DMS53 (cell line): ENCODE results near the gene ACADVL.

Experiments
- DNase-seq: peaks from one replicate; lab custom pipeline; 2025; lab: John Stamatoyannopoulos, UW

ACADVL gene

DNA sequence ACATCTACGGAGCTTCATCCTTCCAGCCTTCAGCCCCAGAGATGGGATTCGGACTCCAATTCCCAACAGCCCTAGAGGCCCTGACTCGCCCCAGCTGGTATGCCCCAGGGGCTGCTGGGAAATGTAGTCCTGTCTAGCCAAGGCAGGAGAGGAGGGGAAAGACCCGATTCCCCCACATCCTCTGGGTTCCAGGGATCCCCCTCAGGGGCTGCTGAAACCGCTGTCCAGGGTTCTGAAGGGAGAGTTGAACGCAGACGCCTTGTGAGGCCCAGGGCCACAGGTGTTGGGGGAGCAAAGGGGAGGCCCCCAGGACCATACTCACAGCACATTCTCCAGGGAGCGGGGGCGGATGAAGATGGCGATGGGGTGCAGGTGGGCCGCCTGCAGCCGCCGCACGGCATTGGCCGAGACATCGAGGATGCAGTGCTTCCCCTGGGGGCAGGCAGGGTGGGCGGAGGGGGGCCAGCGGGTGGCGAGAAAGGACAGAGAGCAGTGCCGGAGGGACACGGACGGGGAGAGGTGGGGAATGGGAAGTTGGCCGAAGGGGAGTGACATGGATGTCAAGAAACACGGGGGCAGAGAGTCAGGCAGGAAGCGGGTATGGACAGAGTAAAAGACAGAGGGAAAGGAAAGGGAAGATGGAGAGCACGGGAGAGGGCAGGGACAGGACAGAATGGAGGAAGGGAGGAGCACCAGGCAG, 28.0 kb upstream of the ACADVL start:
- peak; percentile 77 for DNase-seq

DNA sequence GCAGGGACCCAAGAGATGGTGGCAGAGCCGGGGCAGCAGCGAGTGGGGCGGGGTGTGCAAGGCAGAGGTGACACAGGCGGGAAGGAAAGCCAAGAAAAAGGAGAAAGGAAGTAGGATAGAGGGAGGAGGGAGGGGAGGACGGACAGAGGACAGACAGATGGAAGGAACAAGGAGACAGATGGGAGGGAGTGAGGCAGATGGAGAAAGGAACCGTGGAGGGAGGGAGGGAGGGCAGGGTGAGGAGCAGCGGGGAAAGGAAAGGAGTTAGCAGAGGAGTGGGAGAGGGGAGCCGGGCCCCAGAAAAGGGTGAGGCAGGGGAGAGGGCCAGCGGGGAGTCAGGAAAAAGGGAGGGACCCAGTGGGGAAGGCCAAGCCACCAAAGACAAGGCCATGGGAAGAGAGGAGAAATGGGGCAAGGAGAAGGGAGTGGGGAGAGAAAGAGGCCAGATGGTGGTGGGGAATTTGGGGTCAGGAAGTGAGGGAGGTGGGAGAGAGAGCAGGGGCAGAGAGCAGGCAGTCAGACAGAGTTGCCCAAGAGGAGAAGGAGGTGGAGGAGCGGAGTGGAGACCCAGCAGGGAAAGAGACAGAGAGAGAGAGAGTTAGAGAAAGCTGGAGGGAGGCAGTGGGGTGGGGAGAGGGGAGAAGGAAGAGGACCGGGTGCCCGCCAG, 27.3 kb upstream of the ACADVL start:
- DNase-seq = no peak

DNA sequence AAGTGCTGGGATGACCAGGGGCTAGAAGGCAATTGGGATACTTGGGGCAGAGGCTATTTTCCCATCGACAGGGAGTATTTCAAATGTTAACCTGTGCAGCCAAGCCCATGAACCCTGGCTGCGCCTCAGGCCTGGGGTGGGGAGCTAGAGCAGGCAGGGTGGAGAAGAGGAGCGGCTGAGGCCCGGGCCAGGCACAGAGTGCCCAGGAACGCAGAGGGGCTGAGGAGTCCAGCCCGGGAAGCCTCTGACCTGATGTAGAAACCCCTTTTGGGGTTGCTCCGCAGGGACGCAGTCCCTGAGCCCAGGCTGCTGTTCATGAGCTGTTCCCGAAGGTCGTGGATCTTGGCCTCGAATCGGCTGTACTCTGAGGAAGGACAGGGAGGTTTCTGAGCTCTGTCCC, 23.8 kb upstream of the ACADVL start:
- DNase-seq = no peak

DNA sequence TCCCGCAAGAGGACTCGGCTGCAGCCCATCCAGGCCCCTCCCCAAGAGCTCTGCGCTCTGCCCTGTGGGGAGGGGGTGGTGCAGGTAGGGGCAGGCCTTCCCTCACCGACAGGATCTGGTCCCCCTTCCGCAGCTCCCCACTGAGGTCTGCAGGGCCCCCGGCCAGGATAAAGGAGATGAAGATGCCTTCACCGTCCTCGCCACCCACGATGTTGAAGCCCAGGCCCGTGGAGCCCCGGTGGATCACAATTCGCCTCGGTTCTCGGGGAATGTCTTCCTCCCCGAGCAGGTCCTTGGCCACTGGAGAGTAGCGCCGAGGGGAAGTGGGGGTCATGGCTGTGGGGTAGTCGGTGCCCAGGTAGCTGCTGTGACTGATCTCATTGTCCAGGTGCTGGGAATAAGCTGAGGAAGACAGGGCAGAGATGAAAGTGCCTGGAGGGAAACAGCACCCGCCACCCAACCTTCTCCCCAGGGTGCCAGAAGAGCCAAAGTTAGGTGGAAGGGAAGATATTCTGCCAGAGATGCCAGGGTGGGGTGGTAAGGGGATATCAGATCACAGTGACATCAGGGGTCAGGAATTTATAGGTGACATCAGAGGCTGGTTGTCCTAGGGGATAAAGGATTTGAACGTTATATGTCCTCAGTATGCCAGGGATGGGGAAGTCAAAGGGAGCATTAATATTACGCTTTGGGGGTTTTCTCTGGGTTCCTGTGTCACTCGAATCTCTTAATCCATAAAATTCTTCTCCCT, 22.9 kb upstream of the ACADVL start:
- DNase-seq = no peak

DNA sequence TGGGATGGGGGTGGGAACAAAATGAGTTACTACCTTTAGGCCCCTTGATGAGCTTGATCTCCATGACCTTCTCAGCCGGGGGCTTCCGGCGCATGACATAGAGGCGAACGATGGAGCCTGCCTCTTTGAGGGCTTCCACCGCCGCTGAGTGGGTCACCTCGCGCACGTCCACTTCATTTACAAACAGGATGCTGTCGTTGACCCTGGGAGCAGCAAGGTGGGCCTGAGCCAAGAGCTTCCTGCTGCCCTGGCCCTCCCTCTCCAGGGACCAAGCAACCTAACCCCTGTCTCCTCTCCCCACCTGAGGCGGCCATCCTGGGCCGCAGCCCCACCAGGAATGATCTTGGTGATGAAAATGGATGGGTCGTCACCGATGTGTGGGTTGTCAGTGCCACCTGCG, 16.3 kb upstream of the ACADVL start:
- no peak for DNase-seq

DNA sequence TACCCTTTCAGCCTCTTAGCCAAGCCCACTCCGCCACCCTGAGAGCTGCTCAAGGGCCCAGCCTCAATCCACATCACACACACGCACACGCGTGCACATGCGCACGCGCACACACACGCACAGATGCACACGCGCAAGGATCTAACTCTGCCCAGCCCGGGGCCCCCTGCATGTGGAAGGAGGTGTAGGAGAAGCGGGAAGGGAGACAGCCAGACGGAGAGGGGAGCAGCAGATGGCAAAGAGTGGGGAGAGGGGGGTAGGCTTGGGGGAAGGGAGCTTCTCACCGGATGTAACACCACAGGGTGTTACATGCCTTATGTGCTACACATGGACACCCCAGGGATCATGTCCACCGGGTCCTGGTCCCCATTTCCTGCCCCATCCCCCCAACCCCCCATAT, 15.4 kb upstream of the ACADVL start:
- DNase-seq = peak; percentile 47

DNA sequence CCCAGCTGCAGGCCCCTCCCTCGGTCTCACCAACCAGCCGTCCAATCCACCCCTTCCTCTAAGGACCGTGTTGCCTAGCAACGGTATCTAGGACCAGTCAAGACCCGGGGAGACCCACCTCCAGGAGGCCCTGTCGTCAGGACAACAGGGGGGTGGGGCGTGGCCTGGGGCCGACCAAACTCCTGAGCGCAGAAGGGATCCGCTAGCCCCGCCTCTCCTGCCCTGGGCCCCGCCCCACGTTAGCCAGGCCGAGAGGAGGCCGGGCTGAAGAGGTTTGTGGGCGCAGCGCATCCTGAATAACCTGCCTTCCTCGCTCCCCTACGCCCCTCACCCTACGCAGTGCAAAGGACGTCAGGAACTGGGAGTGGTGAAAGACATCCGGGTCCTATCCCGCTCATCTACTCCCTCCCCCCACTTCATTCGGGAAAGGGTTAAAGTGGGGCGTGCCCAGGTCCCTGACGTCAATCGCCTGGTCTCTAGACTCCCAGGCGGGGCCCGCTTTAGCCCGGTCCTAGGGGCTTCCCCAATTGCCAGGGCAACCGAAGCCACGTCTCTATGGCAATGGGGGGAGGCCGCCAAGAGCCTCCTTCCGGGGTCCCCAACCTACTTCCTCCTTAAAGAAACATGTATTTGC, 14.8 kb upstream of the ACADVL start:
- peak; percentile 98 for DNase-seq

DNA sequence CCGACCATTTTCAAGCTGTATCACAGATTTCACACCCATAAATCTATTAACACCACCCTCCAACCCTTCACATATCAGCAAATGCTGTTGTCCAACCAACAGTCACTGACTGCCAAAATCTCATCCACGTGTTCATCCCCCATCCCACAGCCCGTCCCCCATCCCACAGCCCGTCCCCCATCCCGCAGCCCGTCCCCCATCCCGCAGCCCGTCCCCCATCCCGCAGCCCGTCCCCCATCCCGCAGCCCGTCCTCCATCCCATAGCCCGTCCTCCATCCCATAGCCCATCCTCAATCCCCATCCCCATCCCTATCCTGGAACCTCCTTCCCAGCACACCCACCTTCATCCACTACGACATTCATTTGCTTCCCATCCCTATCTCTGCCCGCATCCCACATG, 14.2 kb upstream of the ACADVL start:
- DNase-seq = no peak

DNA sequence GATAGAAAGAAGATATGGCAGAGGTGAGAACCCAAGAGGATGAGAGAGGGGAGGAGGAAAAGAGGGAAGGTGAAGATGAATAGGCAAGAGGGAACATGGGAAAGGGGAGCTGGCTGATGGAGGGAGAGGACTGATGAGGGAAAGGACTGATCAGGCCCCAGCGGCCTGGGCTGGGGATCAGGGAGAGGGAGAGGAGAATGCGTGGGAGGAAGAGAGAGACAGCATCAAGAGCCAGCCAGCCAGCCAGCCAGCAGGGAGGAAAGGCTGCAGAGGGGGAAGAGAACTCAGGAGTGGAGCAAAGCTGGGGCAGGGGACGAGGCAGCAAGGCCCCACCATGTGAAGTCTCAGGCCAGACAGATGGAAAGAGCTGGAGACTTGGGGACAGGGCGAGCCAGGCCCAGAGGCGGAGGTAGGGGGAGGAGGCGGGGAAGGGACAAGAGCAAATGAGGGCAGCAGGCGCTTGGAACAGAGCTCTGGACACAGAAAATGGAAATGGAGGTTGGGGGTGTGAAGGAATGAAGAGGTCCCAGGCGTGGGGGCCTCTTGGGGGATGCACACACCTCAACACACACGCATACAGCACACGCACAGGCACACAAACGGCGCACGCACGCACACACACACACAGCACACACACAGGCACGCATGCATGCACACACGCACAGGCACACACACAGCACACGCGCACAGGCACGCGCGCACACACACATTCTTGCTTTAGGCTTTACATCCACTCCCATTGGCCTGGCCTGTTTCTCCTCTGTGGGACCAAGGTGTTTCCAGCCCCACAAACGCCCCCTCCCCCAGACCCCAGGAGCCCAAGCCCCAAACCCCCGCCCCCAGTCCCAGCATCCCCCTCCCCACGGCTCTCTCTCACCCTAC, 12.4 kb upstream of the ACADVL start:
- no peak for DNase-seq

DNA sequence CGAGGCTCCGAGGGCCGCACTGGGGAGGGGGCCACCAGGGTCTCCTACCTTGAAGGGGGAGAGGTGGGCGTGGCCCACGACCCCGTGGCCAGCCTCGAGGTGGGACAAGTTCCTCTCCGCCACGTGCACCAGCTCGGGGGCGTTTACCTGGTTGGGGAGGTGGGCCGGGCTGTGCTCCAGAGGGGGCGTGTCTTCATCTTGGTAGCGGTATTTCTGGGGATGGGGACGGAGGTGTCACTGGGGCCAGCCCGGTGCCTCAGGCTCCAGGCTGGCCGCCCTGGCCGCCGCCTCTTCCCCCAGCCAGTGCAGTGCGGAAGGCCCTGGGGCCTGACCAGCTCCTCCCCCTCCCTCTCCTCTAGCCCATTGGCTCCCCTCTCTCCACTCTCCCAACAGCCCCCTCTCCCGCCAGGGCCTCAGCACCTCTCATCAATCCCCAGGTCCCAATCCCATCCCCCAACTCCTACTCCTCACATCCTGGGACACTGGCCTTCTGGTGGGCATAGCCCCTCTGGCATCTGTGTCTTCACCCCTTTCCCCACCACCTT, 11.6 kb upstream of the ACADVL start:
- no peak for DNase-seq

DNA sequence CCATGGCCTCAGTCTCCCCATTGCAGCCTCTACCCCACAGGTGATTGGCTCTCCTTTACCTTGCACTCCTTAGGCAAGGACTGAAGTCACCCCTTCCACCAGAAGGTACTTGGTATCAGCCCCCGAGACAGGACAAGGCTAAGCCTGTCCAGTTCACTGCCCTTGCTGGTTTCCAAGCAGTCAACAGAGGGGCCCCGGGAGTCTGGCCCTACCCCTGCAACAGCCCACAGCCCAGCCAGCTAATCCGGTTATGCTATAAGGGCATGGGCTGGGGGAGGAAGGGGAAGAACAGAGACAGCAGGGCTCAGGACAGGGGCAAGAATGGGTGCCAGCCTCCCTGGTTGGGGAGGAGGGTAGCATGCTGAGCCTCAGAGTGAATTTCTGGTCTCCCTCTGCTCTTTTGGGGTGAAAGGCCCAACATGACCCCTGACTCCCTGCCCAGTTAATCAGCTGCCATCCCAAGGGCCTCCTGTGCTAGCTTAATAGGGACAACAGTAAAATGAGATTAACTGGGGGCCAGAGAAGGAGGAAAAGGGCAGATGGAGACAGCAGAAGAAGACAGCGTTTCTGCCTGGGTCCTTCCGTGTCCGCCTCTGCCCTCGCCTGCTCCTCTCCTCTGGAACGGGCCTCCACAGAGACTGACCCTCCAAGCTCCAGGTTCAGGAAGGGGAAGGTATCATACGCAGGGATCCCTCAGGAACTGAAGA, 10.8 kb upstream of the ACADVL start:
- DNase-seq = no peak

DNA sequence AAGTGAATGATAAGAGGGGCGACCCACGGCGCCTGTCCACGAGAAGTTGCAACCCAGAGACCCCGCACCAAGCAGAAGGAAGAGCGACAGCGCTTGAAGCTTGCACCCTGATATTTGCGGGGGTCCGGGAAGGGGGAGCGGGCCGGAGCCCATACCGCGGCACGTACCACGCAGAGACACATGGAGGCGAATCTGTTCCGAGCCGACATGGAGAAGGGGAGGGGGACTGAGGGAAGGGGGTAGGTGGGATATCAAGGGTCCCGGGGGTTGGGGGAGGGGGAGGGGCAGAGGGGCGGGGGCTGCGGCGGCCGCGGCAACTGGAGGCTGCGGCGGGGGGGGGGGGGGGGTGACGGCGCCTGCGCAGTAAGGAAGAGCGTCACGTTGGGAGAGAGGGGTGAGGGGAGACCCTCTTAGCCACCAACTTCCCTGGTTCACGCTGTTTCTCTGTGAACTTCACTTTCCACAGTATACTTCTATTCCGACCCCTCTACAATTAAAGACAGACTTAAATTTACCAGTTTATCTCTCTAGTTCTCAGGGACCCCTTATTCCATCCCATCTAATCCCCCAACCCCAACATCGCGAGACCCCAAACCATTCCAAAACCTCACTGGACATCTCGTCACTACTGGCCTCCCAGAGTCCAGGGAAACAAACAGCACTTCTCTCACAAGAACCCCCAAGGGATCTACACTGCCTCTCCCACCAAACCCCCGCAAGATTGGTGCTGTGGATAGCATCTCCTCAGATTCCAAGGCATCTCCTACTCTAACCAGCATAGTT, 8.1 kb upstream of the ACADVL start:
- no peak for DNase-seq

DNA sequence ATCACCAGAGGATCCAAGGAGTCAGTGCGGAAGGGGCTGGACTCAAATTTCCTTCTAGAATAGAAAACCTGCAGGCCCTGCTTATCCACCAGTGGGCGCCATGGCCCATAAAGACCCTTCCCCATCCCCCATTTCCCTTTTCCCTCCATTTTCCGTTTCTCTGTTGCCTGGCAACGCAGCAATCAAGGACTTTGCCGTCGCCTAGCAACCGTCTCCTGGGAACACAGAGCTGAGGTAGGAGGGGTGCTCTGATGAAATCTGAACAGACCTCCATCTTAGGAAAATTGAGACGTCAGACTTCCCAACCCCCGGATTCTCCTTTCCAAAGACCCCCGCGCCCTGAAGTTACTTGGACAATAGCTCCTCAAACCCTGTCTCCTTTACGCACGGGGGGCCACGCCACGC, 5.8 kb upstream of the ACADVL start:
- peak; percentile 98 for DNase-seq

DNA sequence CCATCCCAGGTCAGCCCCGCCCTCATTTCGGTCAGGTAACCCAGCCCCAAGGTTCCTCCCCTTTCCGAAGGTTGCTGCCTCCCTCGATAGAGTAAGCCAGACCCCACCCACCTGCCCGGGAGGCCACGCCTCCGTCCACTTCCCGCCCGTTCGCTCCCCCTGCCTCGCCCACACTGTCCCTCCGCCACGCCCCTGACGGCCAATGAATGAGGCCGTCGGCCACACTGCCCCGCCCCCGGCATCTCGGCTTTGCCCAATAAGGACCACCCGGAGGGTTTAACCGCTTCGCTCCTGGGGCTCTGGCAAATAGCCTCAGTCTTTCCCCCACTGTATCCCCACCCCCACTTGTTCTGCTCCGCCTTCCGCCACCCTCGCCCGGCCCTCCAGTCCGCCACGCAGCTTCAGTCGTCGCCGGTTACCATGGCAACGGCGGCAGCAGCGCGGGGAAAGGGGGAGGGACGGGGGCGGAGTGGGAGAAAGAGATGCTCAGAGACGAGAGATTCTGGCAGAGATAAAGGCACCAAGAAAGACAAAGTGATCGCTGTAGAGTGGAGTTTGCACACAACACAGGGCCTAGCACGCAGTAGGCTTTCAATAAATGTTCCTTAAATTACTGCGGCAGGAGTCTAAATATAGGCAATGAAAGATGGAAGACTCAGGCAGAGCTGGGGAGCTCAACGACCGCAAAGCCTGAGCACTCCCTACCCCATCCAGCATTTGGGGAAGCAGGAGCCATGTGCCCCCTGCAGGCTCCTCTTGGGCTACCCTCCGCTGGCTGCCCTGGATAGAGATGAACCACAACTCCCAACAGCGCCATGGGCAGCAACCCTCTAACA, 5.2 kb upstream of the ACADVL start:
- peak; percentile 100 for DNase-seq

DNA sequence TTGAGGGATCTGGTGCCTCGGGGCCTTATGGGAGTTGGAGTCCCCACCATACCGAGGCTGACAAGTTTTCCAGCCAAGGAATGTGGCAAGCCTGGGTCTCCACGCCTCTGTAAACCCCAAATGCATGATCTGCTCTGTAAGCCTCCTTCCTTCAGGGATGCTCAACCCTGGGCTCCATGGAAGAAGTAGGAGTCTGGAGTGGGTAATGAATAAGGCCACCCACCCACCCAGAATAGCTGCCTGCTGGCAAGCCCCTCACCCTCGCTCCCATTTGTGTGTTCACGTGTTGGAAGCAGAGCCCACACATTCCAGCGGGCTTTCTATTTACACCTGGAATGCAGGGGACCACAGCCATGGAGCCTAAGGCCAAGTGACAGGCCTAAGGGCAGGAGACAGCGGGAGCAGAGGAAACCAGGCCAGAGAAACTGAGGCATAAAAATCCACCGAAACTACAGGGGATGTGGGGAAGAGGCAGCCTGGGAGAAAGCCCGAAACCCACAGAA, 4.6 kb upstream of the ACADVL start:
- DNase-seq = no peak

DNA sequence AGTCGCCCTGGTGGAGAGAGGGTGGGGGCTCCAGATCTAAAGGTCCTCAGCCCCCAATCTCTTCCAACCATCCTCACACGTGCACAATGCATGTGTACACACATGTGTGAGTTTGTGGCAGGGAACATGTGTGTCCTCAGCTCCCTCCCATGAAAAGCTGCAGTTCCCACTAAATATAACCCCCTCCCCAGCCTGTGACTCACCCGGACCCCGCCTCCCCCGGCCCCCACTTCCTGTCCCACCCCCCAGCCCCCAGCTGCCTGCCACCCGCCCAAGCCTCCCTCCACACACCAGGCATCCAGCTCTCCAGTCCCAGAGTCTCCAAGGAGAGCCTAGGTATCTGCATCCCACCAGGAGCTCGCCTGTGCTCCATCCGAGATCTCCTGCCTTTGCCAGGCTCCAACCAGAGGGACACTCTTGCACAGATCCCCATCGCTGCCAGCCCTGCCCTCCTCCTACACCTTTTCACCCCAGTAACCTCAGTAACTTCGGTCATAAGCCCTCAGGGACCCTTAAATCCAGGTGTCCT, 4.0 kb upstream of the ACADVL start:
- peak; percentile 49 for DNase-seq

DNA sequence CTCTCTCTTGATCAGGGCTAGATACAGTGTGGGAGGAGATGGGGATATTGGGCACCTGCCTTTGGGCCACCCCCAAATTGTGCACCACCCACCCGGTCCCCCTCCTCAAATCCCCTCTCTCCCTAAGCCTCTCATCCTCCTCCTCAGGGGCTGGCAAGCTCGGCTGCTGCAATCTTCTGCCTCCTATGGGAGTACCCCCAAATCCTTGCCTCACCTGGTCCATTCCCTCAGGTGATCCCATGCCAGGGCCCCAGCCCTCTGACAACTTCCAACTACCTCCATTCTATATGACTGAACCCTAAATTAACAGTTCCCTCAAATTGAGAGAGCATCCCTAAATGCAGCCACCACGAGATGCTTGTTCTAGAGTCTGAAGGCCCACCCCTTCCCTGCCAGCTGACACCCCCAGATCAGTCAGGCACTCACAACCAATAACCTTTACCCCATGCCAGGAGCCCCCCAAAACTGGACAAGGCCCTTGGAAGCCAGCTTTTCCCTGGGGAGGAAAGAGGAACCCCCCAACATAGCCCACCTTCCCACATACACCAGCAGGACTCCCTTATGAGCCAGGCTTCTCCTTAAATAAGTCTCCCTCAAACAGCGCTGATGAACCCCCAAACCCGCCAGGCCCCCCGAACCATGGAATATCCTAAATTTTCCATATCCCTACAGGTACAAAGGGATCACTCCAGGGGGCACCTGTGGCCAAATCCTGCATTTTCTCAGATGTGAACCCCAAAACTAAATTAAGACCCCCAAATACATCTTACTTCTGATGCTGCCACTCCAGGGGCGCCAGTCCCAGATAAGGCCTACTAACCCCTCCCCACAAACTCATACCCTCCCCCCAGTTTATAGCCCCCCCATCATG, 3.3 kb upstream of the ACADVL start:
- DNase-seq = no peak
